A549 (cell line): ENCODE results near the gene TREM2.

Experiments used
- CBX2 ChIP-seq: fragments of 200-600 bp; sonication (generic); IDR thresholded peaks from 2 replicates; pipeline ENCODE4 v1.6.1; 2016; ENCODE audit warnings: low read depth, mild to moderate bottlenecking, borderline replicate concordance
- RAD21 ChIP-seq, 2 experiments: fragments of >200 bp in 1 of 2; sonication (Bioruptor Twin) in 1 of 2; formaldehyde crosslinking in 1 of 2; IDR thresholded peaks in 1 of 2; conservative IDR thresholded peaks in 1 of 2; 2 replicates in 1 of 2; 3 replicates in 1 of 2; pipeline ENCODE4 v1.6.1; 2012 to 2018; ENCODE audit warnings: inconsistent platforms in 1 of 2
- SMC3 ChIP-seq: fragments of >200 bp; sonication (Bioruptor Twin); formaldehyde crosslinking; IDR thresholded peaks from 3 replicates; pipeline ENCODE4 v1.6.1; 2018; ENCODE audit warnings: inconsistent platforms
- TF ChIP-seq, protein P1 (sequence below): fragments of >200 bp; sonication (Bioruptor Twin); formaldehyde crosslinking; IDR thresholded peaks from 3 replicates; pipeline ENCODE4 v1.5.1; 2016

DNA sequence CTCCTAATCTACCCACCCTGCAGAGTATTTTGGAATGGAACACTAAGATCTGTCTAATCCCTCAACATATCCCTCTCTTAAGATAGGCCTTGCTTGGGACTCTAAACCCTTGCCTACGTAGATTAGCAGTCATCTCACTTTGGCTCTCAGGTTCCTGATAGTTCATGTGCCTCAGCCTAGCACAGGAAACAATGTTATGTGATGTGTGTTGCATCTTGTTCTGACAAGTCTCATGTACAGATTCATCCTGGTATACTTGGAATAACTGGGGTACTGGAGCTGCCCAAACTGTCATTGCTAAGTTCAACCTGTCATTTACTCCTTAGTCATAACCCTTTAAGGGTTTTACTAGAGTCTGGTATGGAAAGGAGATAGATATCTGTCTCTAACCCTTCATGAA, 42.9 kb downstream of the TREM2 start:
- TF ChIP-seq RAD21 (conservative IDR thresholded peaks at IDR 0.05 in 1 of 2, IDR thresholded peaks at IDR 0.05 in 1 of 2) (no peak), CBX2 (no peak), SMC3 (no peak)
- TF ChIP-seq, protein P1, sequence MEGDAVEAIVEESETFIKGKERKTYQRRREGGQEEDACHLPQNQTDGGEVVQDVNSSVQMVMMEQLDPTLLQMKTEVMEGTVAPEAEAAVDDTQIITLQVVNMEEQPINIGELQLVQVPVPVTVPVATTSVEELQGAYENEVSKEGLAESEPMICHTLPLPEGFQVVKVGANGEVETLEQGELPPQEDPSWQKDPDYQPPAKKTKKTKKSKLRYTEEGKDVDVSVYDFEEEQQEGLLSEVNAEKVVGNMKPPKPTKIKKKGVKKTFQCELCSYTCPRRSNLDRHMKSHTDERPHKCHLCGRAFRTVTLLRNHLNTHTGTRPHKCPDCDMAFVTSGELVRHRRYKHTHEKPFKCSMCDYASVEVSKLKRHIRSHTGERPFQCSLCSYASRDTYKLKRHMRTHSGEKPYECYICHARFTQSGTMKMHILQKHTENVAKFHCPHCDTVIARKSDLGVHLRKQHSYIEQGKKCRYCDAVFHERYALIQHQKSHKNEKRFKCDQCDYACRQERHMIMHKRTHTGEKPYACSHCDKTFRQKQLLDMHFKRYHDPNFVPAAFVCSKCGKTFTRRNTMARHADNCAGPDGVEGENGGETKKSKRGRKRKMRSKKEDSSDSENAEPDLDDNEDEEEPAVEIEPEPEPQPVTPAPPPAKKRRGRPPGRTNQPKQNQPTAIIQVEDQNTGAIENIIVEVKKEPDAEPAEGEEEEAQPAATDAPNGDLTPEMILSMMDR: no peak
